OCI-LY3 (cell line): ENCODE results near the gene FGD6.
A peak's percentile ranks its signal among the peaks of the same experiment; 100 is the strongest.

Experiments
- H2AFZ ChIP-seq: fragments of 200-600, 300-600 bp; shearing (Covaris generic); 2 replicates; pipeline ENCODE4 v1.6.0; 2014; ENCODE audit warnings: antibody characterized with exemption, low read depth, low read length
- H3K27ac ChIP-seq: fragments of 200-600, 300-600 bp; sonication (generic); 2 replicates; pipeline ENCODE4 v1.5.1; 2014; ENCODE audit warnings: mild to moderate bottlenecking, low read length, moderate library complexity, mixed read lengths
- H3K27me3 ChIP-seq: fragments of 200-600, 300-600 bp; sonication (generic); 2 replicates; pipeline ENCODE4 v1.6.1; 2014; ENCODE audit warnings: low read depth, low read length, mixed read lengths
- H3K36me3 ChIP-seq: fragments of 200-600, 300-600 bp; sonication (generic); replicated peaks from 2 replicates; pipeline ENCODE3; 2014; ENCODE audit warnings: low read depth, low read length, mixed read lengths
- H3K4me1 ChIP-seq: fragments of 300-600, 200-600 bp; sonication (generic); 2 replicates; pipeline ENCODE4 v1.6.1; 2014; ENCODE audit warnings: low read length, mixed read lengths
- H3K4me2 ChIP-seq: fragments of 200-600, 300-600 bp; sonication (generic); 2 replicates; pipeline ENCODE4 v1.6.1; 2014; ENCODE audit warnings: low read length, mixed read lengths
- H3K4me3 ChIP-seq: fragments of 300-600, 200-600 bp; sonication (generic); 2 replicates; pipeline ENCODE4 v1.5.1; 2014; ENCODE audit warnings: antibody characterized with exemption, mild to moderate bottlenecking, low read length, moderate library complexity
- H3K79me2 ChIP-seq: fragments of 300-600, 200-600 bp; shearing (Covaris generic); 2 replicates; pipeline ENCODE4 v1.6.1; 2014; ENCODE audit warnings: mild to moderate bottlenecking, low read length, mixed read lengths
- H3K9ac ChIP-seq: fragments of 300-600, 200-600 bp; shearing (Covaris generic); 2 replicates; pipeline ENCODE4 v1.6.0; 2014; ENCODE audit warnings: mild to moderate bottlenecking, low read length, moderate library complexity
- H3K9me3 ChIP-seq: fragments of 200-600, 300-600 bp; shearing (Covaris generic); 2 replicates; pipeline ENCODE4 v1.6.1; 2014; ENCODE audit warnings: low read length, mixed read lengths; ENCODE audit not compliant: insufficient read depth
- H4K20me1 ChIP-seq: fragments of 200-600, 300-600 bp; sonication (generic); 2 replicates; pipeline ENCODE4 v1.6.1; 2016; ENCODE audit warnings: low read length, mixed read lengths; ENCODE audit not compliant: insufficient read depth
- EZH2phosphoT487 ChIP-seq: fragments of 200-600 bp; shearing (Covaris generic); IDR thresholded peaks from 2 replicates; pipeline ENCODE4 v1.6.1; 2018; ENCODE audit warnings: antibody characterized with exemption, mixed run types, low read depth
- TF ChIP-seq, protein P1 (sequence below): fragments of 200-600, 300-600 bp; sonication (generic); IDR thresholded peaks from 2 replicates; pipeline ENCODE4 v1.5.1; 2014; ENCODE audit warnings: antibody characterized with exemption, low read length, low read depth

The FGD6 gene

DNA sequence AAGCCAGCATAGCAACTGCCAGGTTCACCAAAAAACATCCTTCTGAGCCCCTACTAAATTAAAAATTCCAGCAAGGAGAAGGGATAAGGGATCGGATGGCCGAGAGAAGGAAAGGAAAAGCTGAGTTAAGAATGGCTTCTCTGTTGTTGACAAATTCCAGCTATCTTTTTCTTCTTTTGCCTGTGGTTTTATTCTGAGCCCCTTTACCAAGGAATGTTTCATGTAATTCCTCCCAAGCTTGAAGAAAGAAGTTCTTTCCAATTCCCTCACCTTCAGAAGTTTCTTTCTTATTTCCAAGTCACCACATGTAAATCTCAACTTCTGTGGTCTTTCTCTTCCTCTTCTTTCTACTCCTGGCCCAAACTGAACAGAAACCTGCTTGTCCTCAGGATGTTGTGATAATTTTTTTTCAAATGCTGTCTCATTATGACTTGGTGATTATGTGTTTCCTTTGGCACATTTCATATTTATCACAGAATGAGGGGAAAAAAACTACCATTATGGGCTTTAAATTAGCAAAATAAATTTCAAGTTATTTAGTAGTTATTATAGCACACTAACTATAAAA is 40.0 kb downstream of the FGD6 start:
- Histone ChIP-seq H3K4me3 (no peak overlapping the region), H2AFZ (no peak overlapping the region), H3K27me3 (peaks cover 4% of the 10 kb centered on the region; the same call in 1 of the 2 replicates), H3K4me2 (peak overlapping the region; percentile 9; the same call in 1 of the 2 replicates), H4K20me1 (no peaks in the 10 kb centered on the region), H3K79me2 (no peaks in the 10 kb centered on the region), H3K27ac (no peak overlapping the region), H3K4me1 (peaks cover 7% of the 10 kb centered on the region), H3K36me3 (no peaks in the 10 kb centered on the region), H3K9me3 (no peaks in the 10 kb centered on the region), H3K9ac (no peak overlapping the region)
- no peak for TF ChIP-seq EZH2phosphoT487
- TF ChIP-seq, protein P1, sequence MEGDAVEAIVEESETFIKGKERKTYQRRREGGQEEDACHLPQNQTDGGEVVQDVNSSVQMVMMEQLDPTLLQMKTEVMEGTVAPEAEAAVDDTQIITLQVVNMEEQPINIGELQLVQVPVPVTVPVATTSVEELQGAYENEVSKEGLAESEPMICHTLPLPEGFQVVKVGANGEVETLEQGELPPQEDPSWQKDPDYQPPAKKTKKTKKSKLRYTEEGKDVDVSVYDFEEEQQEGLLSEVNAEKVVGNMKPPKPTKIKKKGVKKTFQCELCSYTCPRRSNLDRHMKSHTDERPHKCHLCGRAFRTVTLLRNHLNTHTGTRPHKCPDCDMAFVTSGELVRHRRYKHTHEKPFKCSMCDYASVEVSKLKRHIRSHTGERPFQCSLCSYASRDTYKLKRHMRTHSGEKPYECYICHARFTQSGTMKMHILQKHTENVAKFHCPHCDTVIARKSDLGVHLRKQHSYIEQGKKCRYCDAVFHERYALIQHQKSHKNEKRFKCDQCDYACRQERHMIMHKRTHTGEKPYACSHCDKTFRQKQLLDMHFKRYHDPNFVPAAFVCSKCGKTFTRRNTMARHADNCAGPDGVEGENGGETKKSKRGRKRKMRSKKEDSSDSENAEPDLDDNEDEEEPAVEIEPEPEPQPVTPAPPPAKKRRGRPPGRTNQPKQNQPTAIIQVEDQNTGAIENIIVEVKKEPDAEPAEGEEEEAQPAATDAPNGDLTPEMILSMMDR = no peak

DNA sequence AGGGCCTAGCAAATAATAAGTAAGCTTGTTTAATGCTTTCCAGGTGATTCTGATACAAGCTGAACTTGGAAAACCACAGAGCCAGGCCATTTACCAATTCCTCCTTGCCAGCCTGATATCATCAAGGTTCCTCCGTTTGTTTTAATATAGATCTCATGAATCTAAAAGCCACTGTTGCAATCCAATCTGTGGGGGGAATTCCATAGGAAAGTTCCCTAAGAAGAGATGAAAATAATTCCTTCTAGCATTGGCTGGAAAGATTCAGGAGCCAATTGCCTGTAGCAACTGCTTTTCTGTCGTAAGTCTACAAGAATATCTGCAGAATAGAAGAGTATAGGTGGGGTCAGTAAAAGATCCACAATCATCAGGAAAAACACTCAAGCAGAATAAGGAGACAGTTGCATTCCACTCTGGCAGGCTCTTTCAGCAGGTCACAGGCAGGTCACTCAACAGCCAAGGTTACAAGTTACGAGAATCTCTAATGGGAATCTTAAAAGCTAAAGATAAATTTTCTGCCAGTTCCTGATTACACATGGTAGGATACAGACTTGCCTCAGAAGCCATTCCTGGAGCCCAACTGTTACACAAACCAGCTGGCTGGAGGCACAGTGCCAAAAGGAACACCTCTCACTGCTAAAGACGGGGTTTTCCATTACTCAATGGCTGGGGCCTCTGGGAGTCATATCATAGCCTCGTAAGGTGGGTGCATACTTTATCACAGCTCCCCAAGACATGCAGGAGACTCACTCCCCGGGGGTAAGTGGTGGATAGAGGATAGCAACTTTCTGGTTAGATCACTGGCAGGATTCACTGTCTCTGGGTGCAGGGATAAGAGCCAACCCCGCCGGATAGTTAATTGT is 43.6 kb downstream of the FGD6 start:
- Histone ChIP-seq H3K79me2 (no peaks in the 10 kb centered on the region), H2AFZ (no peak overlapping the region), H3K9me3 (no peaks in the 10 kb centered on the region), H3K27me3 (peaks cover 4% of the 10 kb centered on the region; the same call in 1 of the 2 replicates), H3K4me3 (no peak overlapping the region), H4K20me1 (no peaks in the 10 kb centered on the region), H3K9ac (no peak overlapping the region), H3K36me3 (no peaks in the 10 kb centered on the region), H3K4me2 (no peak overlapping the region), H3K4me1 (peaks cover 7% of the 10 kb centered on the region), H3K27ac (no peak overlapping the region)
- no peak for TF ChIP-seq EZH2phosphoT487
- TF ChIP-seq, protein P1 = no peak

DNA sequence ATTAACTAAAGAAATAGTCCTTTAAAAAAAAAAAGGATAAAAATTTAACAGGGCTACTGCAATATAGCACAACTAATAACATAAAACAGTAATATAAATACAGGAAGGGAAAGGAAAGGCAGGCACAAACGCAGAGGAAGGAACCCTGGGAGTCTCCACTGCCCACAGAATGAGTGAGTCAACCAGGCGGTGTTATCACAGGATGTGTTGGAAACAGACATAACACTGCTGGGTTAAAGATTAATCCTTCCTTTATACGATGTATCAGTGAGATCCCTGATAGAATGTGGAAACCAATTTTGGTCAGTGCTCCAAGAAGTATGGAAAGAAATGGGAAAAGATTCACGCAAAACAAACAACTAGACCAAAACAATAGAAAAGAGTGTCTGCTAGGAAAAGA is 47.9 kb downstream of the FGD6 start:
- H2AFZ ChIP-seq = no peak overlapping the region
- no peaks in the 10 kb centered on the region for H3K36me3 ChIP-seq
- H3K79me2 ChIP-seq = no peaks in the 10 kb centered on the region
- no peaks in the 10 kb centered on the region for H3K4me1 ChIP-seq
- H3K9me3 ChIP-seq = no peaks in the 10 kb centered on the region
- no peak overlapping the region for H3K4me3 ChIP-seq
- H3K9ac ChIP-seq = no peak overlapping the region
- TF ChIP-seq EZH2phosphoT487 = no peak
- TF ChIP-seq, protein P1 = no peak
- no peaks in the 10 kb centered on the region for H4K20me1 ChIP-seq
- no peak overlapping the region for H3K4me2 ChIP-seq
- no peaks in the 10 kb centered on the region for H3K27me3 ChIP-seq
- no peak overlapping the region for H3K27ac ChIP-seq

DNA sequence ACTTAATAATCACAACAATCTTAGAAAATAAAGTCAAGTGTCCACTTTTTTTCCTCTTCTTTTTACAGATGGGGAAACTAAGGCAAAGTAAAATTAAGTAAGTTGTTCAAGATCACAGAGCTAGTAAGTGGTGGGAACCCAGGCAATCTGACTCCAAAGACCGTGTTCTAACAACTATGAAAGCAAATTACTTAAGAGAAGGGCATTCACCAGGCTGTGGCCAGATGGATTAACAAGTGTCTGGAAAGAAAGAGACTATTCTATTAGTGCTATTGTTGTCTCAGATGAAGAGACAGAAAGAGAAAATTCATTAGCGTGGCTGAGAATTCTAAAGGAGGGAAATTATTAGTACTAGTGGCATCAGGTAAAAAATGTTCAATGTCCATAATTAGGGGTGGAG is 48.5 kb downstream of the FGD6 start:
- TF ChIP-seq, protein P1 = no peak
- no peak for TF ChIP-seq EZH2phosphoT487
- no peaks in the 10 kb centered on the region for H3K27me3 ChIP-seq
- no peaks in the 10 kb centered on the region for H3K4me1 ChIP-seq
- H3K27ac ChIP-seq = no peak overlapping the region
- H2AFZ ChIP-seq = no peak overlapping the region
- no peaks in the 10 kb centered on the region for H3K36me3 ChIP-seq
- no peaks in the 10 kb centered on the region for H4K20me1 ChIP-seq
- H3K9me3 ChIP-seq = no peaks in the 10 kb centered on the region
- no peak overlapping the region for H3K4me3 ChIP-seq
- H3K9ac ChIP-seq = no peak overlapping the region
- H3K79me2 ChIP-seq = no peaks in the 10 kb centered on the region
- H3K4me2 ChIP-seq = no peak overlapping the region
